SJCRH30 (cell line): Measurements from ENCODE around the gene SLC8B1. TPM values are rescaled to one million over a fixed set of nuclear protein-coding genes. Genes with fewer than 3 reads are reported as not detected.

ENCODE experiments used
- DNase-seq, 2 experiments: peaks; one replicate each; pipeline ENCODE4 v3.0.0-alpha.2; 2015 to 2020
- H3K27ac ChIP-seq: fragments of 250-450 bp; sonication (Bioruptor Pico); 2 replicates; pipeline ENCODE4 v1.5.1; 2020; ENCODE audit warnings: mild to moderate bottlenecking, moderate library complexity
- H3K27me3 ChIP-seq: fragments of 250-450 bp; sonication (Bioruptor Pico); 2 replicates; pipeline ENCODE4 v1.5.1; 2020; ENCODE audit warnings: mild to moderate bottlenecking, moderate library complexity
- H3K36me3 ChIP-seq: fragments of 250-450 bp; sonication (Bioruptor Pico); 2 replicates; pipeline ENCODE4 v1.5.1; 2020; ENCODE audit warnings: mild to moderate bottlenecking, moderate library complexity
- H3K4me1 ChIP-seq: fragments of 250-450 bp; sonication (Bioruptor Pico); 2 replicates; pipeline ENCODE4 v1.5.1; 2020; ENCODE audit warnings: mild to moderate bottlenecking, moderate library complexity
- H3K4me3 ChIP-seq: fragments of 250-450 bp; sonication (Bioruptor Pico); 2 replicates; pipeline ENCODE4 v1.5.1; 2020; ENCODE audit warnings: mild to moderate bottlenecking, moderate library complexity
- H3K9me3 ChIP-seq: fragments of 250-450 bp; sonication (Bioruptor Pico); replicated peaks from 2 replicates; pipeline ENCODE4 v1.5.1; 2020; ENCODE audit warnings: mild to moderate bottlenecking, moderate library complexity
- total RNA-seq: library from RNA; depleted of rRNA; stranded (reverse); fragments of >200 nt; shearing (Covaris generic); gene quantifications from 2 replicates; pipeline ENCODE4 v1.2.3, GENCODE V29; 2014

Gene SLC8B1
- total RNA-seq, 1 experiment from 2014 or later = 9.6 TPM

DNA sequence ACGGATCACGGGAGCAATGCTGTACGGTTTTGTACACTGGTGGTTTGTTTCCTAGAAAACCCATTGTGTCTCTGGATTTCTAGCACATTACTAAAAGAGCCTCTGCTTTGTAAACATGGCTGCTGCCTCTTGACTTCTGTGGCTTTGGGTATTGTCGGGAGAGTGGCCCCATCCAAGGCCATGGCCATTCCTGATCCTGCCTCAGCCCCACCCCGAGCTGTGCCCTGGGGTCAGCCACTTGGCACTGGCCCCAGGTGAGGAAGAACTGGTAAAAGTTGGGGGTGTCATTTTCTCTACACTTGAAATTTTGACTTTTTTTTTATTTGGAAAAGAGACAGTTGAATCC lies 36.5 kb downstream of the SLC8B1 start:
- Histone ChIP-seq H3K27ac (no peak overlapping the region), H3K4me1 (no peaks in the 10 kb centered on the region; the same call in 1 of the 2 replicates), H3K4me3 (no peak overlapping the region), H3K9me3 (no peaks in the 10 kb centered on the region), H3K36me3 (no peaks in the 10 kb centered on the region), H3K27me3 (no peaks in the 10 kb centered on the region)
- no peak for DNase-seq

DNA sequence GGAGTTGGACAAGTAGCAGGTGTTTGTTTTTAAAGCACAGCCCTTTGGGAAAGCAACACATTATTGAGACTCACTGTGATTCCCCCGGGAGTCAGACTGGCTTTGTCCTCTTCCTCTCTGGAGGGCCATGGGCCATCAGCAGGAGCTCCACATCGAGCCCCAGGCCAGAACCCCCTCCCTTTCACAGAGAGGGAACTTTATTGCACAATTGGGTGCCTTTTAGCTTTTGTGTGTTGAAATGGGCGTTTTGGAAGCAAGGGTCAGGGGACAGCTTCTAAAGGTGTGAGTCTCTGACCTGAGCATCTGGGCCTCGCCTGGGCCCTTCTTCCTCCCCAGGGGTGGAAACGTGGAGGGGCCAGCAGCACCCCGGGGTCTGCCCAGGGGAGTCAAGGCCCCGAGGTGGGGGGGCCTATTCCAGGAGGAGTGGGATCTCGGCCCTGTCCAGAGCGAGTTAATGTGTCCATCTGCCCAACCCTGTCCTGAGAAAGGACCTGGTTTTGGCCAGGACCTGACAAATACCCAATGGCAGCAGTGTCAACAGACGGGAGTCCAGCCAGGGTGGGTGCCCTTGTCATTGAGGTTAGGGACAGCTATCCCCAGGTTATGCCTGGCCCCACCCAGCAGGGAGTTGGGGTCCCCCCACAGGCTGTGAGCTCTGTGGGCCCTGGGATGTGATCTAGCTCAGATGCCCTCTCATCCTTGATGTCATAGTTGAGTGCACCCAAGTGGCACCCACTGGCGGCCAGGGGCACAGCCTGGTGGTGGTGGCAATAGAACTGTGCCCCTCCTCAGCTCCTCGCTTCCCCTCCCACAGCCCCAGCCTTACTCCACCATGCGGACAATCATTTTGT lies 37.1 kb downstream of the SLC8B1 start:
- Histone ChIP-seq H3K36me3 (no peaks in the 10 kb centered on the region), H3K4me1 (no peaks in the 10 kb centered on the region; the same call in 1 of the 2 replicates), H3K27me3 (no peaks in the 10 kb centered on the region), H3K4me3 (no peak overlapping the region), H3K27ac (no peak overlapping the region), H3K9me3 (no peaks in the 10 kb centered on the region)
- DNase-seq = no peak

DNA sequence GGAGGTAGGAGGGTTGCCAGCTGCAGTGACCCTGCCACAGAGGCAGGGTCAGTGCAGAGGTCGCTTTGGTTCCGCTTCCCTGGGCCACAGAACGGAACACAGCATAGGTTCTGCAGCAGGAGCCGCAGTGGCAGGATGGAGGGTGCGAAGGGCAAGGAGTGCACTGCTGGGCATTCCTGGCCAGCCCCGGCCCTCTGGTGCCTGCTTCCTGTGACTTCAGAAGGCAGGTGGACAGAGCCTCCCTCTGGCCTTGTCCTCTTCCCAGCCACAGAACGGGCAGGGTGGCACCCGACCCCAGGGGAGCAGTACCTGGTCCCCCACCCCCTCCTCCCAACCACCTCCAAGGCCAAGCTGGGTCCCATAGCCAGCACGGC lies 37.7 kb downstream of the SLC8B1 start:
- no peak overlapping the region for H3K4me3 ChIP-seq
- H3K9me3 ChIP-seq = no peaks in the 10 kb centered on the region
- no peak overlapping the region for H3K27ac ChIP-seq
- DNase-seq = no peak
- H3K27me3 ChIP-seq = no peaks in the 10 kb centered on the region
- no peaks in the 10 kb centered on the region for H3K36me3 ChIP-seq
- H3K4me1 ChIP-seq = no peaks in the 10 kb centered on the region; the same call in 1 of the 2 replicates

DNA sequence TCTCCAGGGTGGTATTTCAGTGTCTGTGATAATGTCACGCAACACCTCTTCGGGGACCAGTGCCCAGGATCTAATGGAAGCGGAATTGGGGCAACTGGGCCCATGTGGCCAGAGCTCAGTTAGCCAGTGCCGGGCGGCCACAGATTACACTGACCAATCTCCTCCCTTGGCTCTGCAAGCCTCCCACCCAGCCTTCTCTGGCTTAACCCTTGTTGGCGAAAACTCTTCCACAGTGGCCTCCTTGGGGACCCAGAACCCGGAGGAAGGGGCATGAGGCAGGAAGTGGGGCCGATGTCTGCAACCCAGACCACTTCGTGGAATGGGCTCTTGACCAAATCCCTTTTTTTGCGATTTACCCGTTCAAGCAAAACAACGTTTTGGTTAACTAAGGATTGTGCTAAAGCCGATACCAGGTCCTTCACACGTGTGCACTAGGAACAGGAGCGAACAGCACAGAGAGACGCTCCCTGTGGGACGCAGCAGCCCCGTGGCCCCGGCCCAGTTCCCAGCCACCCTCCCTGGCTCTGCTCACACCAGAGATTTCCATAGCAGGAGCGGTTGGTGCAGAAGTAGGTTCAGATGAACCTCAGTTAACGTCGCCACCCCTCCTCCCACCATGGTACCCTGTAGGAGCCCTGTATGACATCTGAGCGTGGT lies 38.2 kb downstream of the SLC8B1 start:
- DNase-seq = no peak
- H3K4me1 ChIP-seq = no peaks in the 10 kb centered on the region; the same call in 1 of the 2 replicates
- no peak overlapping the region for H3K27ac ChIP-seq
- H3K9me3 ChIP-seq = no peaks in the 10 kb centered on the region
- H3K36me3 ChIP-seq = no peaks in the 10 kb centered on the region
- H3K4me3 ChIP-seq = no peak overlapping the region
- H3K27me3 ChIP-seq = no peaks in the 10 kb centered on the region

DNA sequence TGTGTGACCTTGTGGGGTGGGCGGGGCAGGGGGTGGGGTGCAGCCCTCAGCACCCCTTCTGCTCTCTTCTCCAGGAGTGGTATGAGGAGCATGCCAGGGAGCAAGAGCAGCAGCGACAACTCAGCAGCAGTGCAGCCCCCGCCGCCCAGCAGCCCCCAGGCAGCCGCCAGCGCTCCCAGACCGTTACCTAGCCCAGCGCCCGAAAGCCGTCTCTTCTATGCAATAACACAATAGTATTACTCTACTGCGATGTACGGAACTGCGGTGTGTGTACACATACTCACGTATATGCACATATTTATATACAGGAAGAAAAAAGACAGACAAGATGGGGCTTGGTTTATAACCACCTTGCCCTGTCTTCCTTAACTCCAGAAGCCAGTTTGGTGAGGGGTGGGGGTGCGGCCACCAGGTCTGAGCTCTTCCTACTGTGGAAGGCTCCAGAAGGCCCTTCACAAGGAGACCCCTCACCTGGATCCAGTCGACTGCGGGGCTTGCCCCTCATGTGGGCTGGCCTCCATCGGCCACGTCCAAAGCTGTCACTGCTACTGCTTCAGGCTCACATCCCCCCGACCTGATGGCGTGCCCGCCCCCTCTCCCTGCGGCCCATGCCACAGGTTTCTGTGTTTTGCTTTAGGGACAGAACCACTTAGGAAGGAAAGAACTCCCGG lies 38.9 kb downstream of the SLC8B1 start:
- DNase-seq = no peak
- Histone ChIP-seq H3K27me3 (no peaks in the 10 kb centered on the region), H3K27ac (no peak overlapping the region), H3K4me1 (no peaks in the 10 kb centered on the region; the same call in 1 of the 2 replicates), H3K36me3 (no peaks in the 10 kb centered on the region), H3K9me3 (no peaks in the 10 kb centered on the region), H3K4me3 (no peak overlapping the region)

DNA sequence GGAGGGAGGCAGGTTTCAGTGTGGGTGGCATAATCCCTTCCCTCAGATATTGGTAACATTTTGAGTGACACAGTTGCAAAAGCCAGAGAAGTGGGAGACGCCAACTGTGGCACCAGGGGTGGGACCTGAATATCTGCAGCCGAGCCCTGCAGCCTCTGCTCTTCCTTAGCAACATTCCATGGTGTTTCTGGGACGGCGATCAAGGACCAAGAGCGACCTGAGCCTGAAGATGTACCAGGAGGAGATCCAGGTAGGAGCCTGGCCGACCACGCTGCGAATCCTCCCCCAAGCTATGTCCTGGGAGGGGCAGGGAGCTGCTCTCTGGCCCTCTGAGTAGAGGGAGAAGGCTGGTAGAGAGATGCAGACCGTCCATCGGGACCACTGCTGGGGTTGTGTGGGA lies 41.8 kb downstream of the SLC8B1 start:
- H3K27me3 ChIP-seq = no peaks in the 10 kb centered on the region
- H3K27ac ChIP-seq = no peak overlapping the region
- H3K36me3 ChIP-seq = no peaks in the 10 kb centered on the region
- H3K4me3 ChIP-seq = no peak overlapping the region
- H3K9me3 ChIP-seq = no peaks in the 10 kb centered on the region
- no peak for DNase-seq
- H3K4me1 ChIP-seq = no peaks in the 10 kb centered on the region; the same call in 1 of the 2 replicates

DNA sequence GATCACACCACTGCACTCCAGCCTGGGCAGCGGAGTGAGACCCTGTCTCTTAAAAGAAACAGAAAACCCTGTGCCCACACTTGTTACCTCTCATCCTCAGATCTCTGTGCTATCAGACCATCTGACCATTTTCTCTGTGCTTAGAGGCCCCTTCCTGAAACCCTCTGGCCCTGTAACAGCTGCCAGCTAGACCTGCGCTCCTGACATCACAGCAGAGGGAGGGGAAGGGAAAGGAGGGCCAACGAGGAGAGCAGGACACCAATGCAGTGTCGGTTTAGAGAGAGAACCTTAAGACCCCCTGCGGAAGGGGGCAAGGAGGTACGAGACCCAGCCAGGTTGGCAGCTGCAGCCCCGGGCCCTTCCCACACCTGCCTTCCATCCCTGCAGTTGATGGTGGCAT lies 42.4 kb downstream of the SLC8B1 start:
- H3K4me3 ChIP-seq = no peak overlapping the region
- H3K27ac ChIP-seq = no peak overlapping the region
- H3K9me3 ChIP-seq = no peaks in the 10 kb centered on the region
- no peaks in the 10 kb centered on the region for H3K36me3 ChIP-seq
- no peak for DNase-seq
- H3K4me1 ChIP-seq = no peaks in the 10 kb centered on the region; the same call in 1 of the 2 replicates
- H3K27me3 ChIP-seq = no peaks in the 10 kb centered on the region

DNA sequence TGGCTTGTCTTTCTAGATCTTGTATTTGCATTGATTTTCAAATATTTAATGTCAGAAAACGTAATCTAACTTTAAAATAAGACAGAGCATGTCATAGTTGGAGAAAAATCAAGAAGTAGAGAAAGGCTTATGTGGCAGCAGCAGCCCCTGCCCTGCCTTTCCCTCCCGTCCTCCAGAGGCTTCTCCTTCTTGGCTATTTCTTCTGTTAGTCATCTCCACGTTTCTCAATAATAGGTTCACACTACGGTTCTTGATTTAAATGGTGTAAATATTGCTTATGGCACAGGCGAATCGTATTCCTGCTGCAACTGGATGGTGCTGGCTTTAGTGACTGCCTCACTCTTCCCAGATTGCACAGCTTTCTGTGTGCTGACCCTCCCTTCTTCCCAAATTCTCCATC lies 42.8 kb downstream of the SLC8B1 start:
- peak overlapping the region; percentile 60 for H3K27ac ChIP-seq
- no peak for DNase-seq

DNA sequence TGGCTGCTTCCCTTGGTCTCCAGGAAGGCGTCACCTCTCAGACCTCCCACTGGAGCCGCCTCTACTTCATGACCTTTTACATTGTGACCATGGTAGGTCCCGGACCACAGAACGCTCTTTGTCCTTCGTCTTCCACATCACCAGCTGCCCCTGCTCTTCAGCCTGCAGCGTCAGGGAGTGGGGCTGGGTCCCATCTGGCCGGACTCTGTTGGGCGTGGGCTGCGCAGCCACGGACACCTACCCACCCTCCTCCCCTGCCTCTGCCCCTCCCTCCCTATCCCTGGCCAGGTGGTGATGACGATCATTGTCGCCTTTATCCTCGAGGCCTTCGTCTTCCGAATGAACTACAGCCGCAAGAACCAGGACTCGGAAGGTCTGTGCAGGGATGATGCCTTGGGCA lies 43.3 kb downstream of the SLC8B1 start:
- no peaks in the 10 kb centered on the region for H3K36me3 ChIP-seq
- no peaks in the 10 kb centered on the region; the same call in 1 of the 2 replicates for H3K4me1 ChIP-seq
- peak overlapping the region; percentile 60 for H3K27ac ChIP-seq
- DNase-seq = peak; percentile 60 to 70
- H3K9me3 ChIP-seq = no peaks in the 10 kb centered on the region
- H3K4me3 ChIP-seq = no peak overlapping the region
- H3K27me3 ChIP-seq = no peaks in the 10 kb centered on the region

More for the DNA sequence above, 42.8 kb downstream of the SLC8B1 start:
- Histone ChIP-seq H3K4me3 (no peak overlapping the region), H3K9me3 (no peaks in the 10 kb centered on the region), H3K4me1 (no peaks in the 10 kb centered on the region; the same call in 1 of the 2 replicates), H3K36me3 (no peaks in the 10 kb centered on the region), H3K27me3 (no peaks in the 10 kb centered on the region)

DNA sequence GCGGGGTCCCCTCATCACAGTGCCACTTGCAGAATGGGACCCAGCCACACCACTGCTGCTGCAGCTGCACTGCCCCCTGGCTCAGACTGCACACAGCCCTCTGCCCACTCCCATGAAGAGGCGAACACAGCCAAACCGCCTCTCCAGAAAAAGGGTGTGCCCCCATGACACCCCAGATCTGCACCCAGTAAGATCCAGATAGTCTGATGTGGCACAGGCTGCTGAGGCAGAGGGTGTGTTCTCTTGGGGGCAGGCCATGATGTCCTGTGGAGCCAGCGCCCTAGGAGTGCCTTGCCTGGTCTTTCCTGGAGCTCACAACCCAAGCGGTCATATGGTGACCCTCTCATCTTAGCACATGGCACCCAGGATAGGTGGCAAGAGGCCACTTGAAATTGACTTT lies 44.4 kb downstream of the SLC8B1 start:
- no peak overlapping the region for H3K27ac ChIP-seq
- H3K36me3 ChIP-seq = no peaks in the 10 kb centered on the region
- H3K4me1 ChIP-seq = no peaks in the 10 kb centered on the region; the same call in 1 of the 2 replicates
- H3K9me3 ChIP-seq = no peaks in the 10 kb centered on the region
- H3K4me3 ChIP-seq = no peak overlapping the region
- DNase-seq = no peak
- no peaks in the 10 kb centered on the region for H3K27me3 ChIP-seq

DNA sequence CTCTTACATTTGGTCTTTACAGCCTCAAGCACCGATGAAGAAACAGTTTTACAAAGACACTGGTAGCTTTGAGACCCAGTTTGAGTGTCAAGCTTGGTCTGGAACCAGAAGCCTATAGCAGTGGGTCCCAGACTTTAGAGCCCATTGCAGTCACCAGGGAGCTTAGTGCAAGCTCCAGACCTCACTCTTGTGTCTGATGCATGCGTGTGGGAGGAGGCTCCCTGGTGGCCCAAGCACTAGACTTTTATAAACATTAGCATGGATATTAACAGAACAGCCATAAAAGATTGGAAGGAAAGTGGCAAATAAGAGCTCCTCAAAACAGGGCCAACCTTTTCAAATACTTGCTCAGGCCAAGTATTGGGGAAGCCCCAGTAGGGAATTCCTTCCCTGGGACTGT lies 45.5 kb downstream of the SLC8B1 start:
- DNase-seq = no peak
- Histone ChIP-seq H3K27me3 (no peaks in the 10 kb centered on the region), H3K27ac (no peak overlapping the region), H3K36me3 (no peaks in the 10 kb centered on the region), H3K9me3 (no peaks in the 10 kb centered on the region), H3K4me1 (no peaks in the 10 kb centered on the region; the same call in 1 of the 2 replicates), H3K4me3 (no peak overlapping the region)

DNA sequence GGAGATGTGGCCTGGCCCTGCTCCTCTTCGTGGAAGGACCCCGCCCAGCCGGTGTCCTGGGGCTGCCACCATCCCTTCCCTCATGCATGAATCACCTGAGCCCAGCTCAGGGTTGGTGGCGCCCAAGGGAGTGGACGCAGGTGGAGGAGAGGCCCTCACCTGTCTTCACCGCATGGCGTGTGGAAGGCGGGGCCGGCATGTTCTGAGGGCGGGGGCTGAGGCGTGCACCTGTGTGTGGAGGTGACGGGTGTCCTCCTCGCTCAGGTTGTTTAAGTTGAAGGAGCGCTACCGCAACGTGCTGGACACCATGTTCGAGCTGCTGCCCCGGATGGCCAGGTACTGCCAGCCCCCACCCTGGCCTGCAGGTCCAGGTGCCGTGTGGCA lies 47.0 kb downstream of the SLC8B1 start:
- H3K9me3 ChIP-seq = no peaks in the 10 kb centered on the region
- no peaks in the 10 kb centered on the region; the same call in 1 of the 2 replicates for H3K4me1 ChIP-seq
- H3K27me3 ChIP-seq = no peaks in the 10 kb centered on the region
- no peak for DNase-seq
- no peak overlapping the region for H3K4me3 ChIP-seq
- H3K36me3 ChIP-seq = no peaks in the 10 kb centered on the region
- H3K27ac ChIP-seq = no peak overlapping the region

DNA sequence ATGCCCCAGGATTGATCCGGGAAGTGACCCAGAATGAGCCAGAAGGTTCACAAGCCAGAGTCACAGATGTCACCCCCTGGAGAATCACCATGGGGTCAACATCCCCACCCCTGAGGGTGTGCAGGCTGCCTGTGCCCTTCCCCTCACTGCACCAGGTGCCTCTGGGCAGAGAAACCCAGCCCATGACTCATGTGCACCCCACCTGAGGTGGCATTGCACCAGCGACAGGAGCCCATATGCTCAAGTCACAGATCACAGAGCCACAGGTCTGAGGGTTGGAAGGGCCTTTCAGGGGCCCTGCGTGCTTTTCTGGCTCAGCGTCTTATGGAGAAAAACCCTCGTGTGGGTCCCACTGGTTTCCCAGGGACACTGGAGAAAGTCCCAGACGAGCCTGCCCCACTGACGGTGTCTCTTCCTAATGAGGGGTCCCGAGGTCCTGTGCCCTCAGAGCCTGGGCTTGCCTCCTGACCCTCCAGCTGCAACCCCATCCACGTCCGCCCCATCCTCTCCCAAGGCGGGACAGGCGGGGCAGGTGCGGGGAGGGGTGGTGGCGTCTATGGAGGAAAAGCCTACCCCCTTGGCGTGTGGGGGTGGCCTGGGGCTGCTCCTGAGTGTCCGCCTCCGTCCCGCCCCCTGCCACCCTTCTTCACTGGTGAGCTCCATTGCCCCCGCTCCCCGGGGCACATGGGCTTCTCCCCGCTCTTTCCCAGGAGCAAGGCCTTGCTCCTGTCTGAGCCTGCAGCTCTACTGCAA lies 47.6 kb downstream of the SLC8B1 start:
- H3K4me1 ChIP-seq = no peaks in the 10 kb centered on the region; the same call in 1 of the 2 replicates
- H3K27me3 ChIP-seq = no peaks in the 10 kb centered on the region
- no peak for DNase-seq
- H3K4me3 ChIP-seq = no peak overlapping the region
- H3K36me3 ChIP-seq = no peaks in the 10 kb centered on the region
- no peaks in the 10 kb centered on the region for H3K9me3 ChIP-seq
- no peak overlapping the region for H3K27ac ChIP-seq

DNA sequence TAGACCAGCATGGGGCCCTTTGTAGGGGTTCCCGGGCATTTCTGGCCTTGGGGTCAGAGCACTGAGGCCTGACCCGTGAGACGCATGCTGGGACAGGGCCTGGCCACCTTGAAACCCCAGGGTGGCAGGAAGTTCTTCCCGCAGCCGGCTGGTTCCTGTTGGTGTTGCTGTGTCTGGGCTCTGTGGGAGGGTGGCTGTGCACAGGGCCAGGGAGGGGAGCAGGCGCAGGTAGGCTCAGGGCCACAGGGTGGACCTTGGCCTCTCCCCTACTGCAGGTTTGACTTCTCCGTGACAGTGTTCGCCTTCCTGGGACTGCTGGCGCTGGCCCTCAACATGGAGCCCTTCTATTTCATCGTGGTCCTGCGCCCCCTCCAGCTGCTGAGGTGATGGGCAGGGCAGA lies 48.2 kb downstream of the SLC8B1 start:
- Histone ChIP-seq H3K4me3 (no peak overlapping the region), H3K27me3 (no peaks in the 10 kb centered on the region), H3K36me3 (no peaks in the 10 kb centered on the region), H3K4me1 (no peaks in the 10 kb centered on the region), H3K27ac (no peak overlapping the region), H3K9me3 (no peaks in the 10 kb centered on the region)
- no peak for DNase-seq
